CD4-positive, alpha-beta T cell treated with Interleukin-1 beta for 1 hour (primary cell): ENCODE data around the gene MAD1L1.
A peak's percentile ranks its signal among the peaks of the same experiment; 100 is the strongest.

Experiments
- DNase-seq, 2 donors: peaks; one replicate each; pipeline ENCODE4 v3.0.0-alpha.2; 2020 to 2022

MAD1L1 gene

DNA sequence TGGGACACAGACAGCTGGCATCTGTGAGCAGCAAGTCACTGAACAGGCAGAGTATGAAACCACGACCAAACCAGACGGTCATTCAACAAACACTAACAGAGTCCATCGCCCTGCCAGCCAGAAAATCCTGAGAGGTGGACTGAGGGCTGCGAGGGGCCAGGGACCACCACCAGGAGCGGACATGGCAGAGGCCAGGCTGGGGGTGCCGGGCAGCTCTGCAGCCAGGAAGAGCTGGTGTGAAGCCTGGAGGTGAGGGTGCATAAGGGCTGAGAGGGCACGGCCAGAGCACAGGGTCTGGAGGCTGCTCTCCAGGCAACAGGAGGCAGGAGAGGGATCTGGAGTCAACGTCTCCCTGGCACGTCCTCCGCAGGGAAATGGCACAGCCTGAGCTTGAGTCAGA, 15.5 kb downstream of the MAD1L1 start:
- DNase-seq = no peak

GRCh38 chr7:2215851-2216250, 16.9 kb downstream of the MAD1L1 start:
- no peak for DNase-seq

DNA sequence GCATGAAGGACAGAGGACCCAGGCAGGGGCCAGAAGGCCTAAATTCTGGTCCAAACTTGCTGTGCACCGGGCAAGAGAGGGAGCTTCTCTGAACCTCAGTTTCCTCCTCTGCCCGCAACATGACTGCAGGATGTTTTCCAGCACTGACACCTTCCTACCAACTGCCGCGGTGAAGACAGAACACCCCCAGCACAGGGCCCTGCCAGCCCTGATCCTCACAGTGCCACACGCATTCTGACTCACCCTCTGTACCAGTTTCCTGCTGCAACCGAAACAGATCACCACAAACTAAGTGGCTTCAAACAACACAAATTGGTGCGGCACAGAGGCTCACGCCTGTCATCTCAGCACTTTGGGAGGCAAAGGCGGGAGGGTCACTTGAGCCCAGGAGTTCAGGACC, 18.1 kb downstream of the MAD1L1 start:
- DNase-seq = peak in 1 of 2 donors; percentile 11

GRCh38 chr7:2213551-2214215, 19.1 kb downstream of the MAD1L1 start:
- no peak for DNase-seq

DNA sequence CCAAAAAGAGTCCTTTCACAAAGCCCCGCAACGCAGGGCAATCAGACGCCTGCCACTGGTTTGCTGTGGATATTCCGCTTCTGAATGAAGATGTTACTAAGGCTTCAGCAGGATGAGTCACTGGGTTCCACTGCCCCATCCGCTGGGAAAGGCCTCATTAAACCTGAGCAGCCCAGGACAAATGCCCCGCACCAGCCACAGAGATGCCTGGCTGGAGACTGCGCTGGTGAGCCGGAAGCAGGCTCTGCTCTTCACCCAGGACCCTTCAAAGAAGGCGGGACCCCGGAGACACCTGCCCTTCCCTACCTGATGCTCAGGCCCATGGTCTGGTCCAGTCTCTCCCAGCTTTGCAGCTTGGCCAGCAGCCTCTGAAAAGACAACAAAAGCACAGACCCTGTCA, 19.8 kb downstream of the MAD1L1 start:
- DNase-seq = no peak

DNA sequence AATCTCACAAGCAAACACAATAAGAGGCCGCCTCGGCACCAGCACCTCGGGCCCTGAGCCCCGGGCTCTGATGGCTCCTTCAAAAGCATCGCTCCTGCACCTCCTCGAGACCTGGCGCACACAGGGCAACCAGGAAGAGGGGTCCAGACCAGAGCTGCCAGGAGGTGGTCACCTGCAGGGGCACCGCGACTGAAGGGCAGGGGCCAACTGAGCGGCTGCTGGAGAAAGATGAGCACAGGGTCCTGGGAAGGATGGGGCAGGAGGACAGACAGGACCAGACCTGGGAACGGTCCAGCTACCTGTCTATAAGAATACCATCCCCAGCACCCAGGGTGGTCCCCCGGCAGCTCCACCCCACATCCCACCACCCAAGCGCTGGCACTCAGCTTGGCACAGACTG, 20.8 kb downstream of the MAD1L1 start:
- no peak for DNase-seq

DNA sequence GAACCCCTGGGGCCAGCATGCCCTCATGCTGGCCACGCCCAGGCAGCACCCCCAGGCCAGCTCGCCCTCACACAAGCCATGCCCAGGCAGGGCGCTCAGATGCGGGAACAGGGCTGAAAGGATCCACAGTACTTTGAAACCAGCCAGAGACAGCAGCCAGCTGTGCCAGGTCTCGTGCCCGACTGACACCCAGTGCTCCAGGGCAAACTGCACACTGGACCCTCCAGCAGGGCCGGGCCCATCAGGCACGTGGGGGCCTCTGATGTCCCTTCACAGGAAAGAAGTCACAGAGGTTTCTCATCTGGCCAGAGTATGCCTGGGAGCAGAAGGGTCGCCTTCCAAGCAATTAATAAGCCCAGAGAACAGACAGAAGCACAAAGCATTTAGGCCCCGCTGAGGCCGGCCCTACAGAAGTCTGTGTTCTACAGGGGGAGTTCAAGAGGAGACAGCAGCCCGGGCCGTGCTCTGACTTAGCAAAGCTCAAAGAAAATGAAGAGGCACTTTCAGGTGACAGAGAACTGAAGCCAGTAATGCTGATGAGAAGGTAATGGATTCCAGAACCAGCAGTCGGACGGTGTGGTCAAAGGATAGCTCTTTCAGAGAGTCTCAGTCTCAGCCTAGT, 21.4 kb downstream of the MAD1L1 start:
- DNase-seq = no peak

DNA sequence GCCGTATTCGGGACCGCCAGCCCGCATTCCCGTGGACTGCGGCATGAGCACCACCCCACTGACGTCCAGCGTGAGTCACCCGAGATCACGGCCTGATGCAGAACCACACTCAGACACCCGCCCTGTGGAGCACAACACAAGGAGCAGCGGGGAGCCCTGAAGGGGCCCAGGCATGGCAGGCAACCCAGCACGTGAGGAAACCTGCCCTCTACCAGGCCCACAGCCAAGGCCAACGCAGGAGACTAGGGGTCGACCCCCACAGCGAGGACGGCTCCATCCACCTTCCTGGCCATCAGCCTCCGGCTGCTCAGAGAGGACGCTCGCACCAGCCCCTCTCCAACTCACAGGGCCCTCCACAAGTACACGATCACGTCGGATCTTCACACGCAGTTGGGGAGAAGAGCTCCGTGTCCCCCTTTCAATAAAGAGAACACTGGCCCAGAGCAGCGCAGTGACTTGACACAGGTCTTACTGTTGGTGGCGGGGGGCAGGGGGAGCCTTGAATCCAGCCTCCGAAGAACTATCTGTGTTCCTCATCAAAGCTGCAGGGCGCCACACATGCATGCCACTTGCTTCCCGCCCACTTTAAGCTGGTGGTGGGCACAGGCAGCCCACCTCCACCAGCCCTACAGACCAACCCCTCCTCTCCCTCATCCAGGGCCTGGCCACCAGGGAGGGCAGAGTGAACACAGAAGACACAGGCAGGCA, 22.0 kb downstream of the MAD1L1 start:
- DNase-seq = no peak

DNA sequence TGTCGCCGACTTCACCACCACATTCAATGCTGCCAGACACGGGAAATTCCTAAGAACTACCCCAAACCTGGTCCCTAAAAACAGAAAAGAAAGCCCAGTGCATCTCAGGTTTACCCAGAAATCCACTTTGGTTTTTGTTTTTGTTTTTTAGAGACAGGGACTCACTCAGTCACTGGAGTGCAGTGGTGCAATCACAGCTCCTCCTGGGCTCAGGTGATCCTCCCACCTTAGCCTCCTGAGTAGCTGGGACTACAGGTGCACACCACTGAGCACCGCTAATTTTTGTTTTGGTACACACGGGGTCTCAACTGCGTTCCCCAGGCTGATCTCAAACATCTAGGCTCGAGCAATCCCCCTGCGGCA, 22.8 kb downstream of the MAD1L1 start:
- no peak for DNase-seq

DNA sequence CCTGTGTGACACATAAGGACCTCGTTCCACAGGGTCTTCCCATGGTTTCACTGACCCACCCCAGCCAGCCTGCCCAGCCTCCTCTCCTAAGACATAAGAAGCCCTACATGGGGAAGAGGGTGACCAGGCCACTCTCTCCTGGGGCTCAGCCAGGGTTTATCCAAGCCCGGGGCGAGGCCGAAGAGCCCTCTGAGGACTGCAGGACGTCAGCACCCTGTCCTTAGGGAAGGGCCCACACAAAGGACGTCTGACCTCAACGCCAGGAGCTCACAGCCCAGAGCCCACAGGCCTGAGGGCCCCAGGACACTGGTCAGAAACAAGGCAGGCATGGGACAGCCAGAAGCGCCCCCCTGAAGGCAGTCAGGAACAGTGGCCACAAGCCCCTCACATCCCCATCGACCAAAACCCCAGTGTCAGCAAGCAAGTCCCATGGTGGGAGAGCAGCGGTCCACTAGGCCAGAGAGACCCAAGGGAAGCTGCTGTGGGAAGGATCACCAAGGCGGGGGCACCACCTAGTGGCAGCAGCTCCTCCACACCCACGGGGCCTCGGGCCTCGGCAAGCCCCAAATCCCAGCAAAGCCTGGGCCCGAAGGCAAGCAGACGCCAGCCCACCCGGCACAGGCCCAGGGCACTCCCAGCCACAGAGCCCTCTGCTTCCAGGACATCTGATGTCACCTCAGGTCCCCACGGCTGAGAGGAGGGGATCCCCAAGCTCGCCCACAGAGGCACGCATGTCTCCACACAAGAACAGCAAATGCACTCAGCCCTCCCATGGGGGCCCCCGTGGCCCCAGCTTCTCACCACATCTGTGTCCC, 23.4 kb downstream of the MAD1L1 start:
- peak; percentile 42 to 46 for DNase-seq

- no peak for DNase-seq
Observed at GRCh38 chr7:2208712-2209111, 24.0 kb downstream of the MAD1L1 start.

- DNase-seq = no peak
Observed at GRCh38 chr7:2205036-2205780, 27.5 kb downstream of the MAD1L1 start.

GRCh38 chr7:2204446-2204845, 28.3 kb downstream of the MAD1L1 start:
- DNase-seq = no peak

DNA sequence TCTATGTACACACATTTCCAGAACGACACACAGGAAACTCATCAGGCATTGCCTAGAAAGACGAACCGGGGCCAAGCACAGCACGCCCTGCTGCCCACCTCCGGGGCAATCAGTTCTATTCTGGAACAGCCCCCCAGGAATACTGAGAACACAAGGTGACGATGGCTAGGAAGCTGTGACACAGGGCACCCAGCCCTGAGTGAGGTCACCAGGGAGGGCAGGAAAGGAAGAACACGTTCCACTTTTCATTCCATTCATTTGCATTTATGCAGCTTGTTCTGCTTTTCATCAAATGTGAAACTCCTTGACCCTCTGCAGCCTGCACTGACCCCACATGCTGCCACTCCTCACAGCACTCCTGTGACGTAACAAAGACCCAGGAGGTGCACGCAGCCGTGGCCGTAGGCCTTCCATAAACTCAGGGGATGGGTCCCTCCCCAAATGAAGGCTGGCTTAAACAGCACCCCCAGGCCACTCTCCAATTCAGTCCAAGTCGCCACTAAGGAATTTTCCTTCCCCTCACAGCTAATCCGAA, 28.9 kb downstream of the MAD1L1 start:
- DNase-seq = no peak

DNA sequence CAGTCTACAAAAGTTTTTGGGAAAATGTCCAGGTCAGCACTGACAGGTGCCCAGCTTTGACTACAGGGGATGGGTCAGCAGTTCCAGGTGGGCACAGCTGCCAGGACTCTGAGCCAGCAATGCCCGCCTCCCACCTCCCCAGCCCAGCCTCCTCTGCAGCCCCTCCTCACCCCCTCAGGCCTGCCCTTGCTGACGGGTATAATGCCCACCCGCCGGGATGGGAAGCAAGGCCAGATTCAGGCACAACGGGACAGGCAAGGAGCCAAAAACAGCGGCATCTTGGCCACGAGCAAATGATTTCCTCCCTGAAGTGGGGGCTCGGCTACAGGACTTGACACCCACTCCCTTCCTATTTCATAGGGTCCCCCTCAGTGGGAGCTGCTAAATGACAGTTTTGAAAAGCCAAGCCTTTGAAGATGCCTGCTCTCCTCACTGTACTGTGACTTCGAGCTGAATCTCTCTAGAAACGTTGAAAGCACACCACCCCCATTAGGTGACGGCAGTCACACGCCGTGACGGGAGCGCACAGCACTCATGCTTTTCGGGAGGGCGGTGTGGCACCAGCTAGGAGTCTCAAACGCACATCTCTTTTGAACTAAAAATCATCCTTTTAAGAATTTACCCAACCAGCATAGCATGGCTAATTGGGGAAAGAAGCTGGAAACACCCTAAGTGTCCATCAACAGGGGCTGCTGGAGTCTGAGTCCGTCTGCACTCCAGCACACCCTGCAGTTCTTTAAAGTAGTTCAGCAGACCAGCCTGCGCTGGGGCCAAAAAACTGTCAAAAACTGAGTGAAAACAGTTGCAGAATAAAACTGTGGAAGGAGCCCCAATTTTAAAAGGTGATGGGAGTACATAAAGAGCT, 29.6 kb downstream of the MAD1L1 start:
- DNase-seq = no peak

DNA sequence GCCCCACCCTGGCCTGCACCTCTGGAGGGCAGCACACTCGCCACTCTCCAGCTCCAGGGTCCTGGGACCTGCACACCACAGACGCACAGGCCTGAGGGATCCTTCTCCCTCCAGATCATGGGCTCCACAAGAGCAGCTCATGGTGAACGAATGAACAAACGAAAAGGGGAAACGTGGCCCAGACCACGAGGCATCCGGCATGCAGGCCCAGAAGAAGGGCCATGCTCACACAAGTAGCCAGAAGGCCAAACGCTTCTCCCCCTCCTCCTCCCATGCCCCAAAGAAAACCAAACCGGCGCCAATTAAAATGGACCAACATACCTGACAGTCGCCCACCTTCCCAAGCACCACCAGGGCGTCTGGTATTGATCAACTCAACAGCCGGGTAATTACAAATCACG, 30.4 kb downstream of the MAD1L1 start:
- no peak for DNase-seq

- no peak for DNase-seq
Observed at GRCh38 chr7:2201686-2202360, 30.9 kb downstream of the MAD1L1 start.

GRCh38 chr7:2201128-2201527, 31.6 kb downstream of the MAD1L1 start:
- DNase-seq = no peak

DNA sequence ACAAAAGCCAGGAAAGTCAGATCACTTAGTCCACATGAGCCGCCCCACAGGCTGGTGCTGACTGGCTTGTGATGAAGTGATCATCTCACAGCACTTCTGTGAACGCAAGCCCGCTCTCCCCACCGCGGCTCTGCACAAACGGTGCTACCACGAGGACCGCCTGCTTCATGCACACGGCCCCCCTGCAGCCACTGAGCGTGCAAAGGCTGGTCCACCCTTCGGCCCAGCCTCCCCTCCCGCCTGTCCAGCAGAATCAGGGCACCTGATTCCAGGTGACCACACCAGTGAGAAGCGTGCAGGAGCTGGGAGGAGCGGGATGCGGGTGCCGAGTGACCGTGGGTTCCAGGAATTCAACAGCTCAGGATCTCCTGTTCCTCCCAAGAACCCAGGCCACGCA, 32.2 kb downstream of the MAD1L1 start:
- DNase-seq = no peak

GRCh38 chr7:2199956-2200583, 32.7 kb downstream of the MAD1L1 start:
- DNase-seq = no peak
